ENCODE results near the gene BCAN.

The BCAN gene

GRCh38 chr1:156644146-156644545 lies 2.2 kb downstream of the BCAN start:
- DNase-seq = no peak

- DNase-seq = no peak
These were observed 2.7 kb downstream of the BCAN start for GRCh38 chr1:156644640-156645039.

GRCh38 chr1:156645056-156645455 lies 3.1 kb downstream of the BCAN start:
- DNase-seq = no peak

GRCh38 chr1:156645666-156646065 lies 3.7 kb downstream of the BCAN start:
- DNase-seq = no peak

- no peak for DNase-seq
These were observed 4.9 kb downstream of the BCAN start for GRCh38 chr1:156646738-156647211.

- DNase-seq = no peak
These were observed 5.4 kb downstream of the BCAN start for GRCh38 chr1:156647351-156647750.

- no peak for DNase-seq
These were observed 6.6 kb downstream of the BCAN start for GRCh38 chr1:156648496-156648895.

- no peak for DNase-seq
These were observed 7.0 kb downstream of the BCAN start for GRCh38 chr1:156648951-156649350.

GRCh38 chr1:156652131-156652991 lies 10.4 kb downstream of the BCAN start:
- DNase-seq = no peak

- DNase-seq = no peak
These were observed 11.1 kb downstream of the BCAN start for GRCh38 chr1:156652992-156653355.

- DNase-seq = no peak
These were observed 12.8 kb downstream of the BCAN start for GRCh38 chr1:156654700-156655099.

- DNase-seq = no peak
These were observed 13.4 kb downstream of the BCAN start for GRCh38 chr1:156655151-156655903.

GRCh38 chr1:156655904-156656516 lies 14.1 kb downstream of the BCAN start:
- no peak for DNase-seq

GRCh38 chr1:156656806-156657740 lies 15.2 kb downstream of the BCAN start:
- DNase-seq = peak; percentile 61 to 68

- no peak for DNase-seq
These were observed 15.9 kb downstream of the BCAN start for GRCh38 chr1:156657741-156658319.

GRCh38 chr1:156658496-156658895 lies 16.6 kb downstream of the BCAN start:
- no peak for DNase-seq

GRCh38 chr1:156658945-156659574 lies 17.1 kb downstream of the BCAN start:
- no peak for DNase-seq

GRCh38 chr1:156659661-156659987 lies 17.7 kb downstream of the BCAN start:
- no peak for DNase-seq

GRCh38 chr1:156659988-156660751 lies 18.3 kb downstream of the BCAN start:
- peak; percentile 96 to 98 for DNase-seq

GRCh38 chr1:156660752-156661112 lies 18.8 kb downstream of the BCAN start:
- DNase-seq = no peak

Measured in NCI-H2081 (cell line).